Endothelial cell of umbilical vein (primary cell): ENCODE results near the gene RETSAT. TPM values are rescaled to one million over a fixed set of nuclear protein-coding genes. Genes with fewer than 3 reads are reported as not detected.

Experiments
- BruUV-seq: library from RNA; stranded (reverse); fragments of 400-500 nt; replicated peaks from 2 replicates; lab custom pipeline; 2021; lab: Mats Ljungman, UMichigan
- CTCF ChIA-PET: fragments of 300-600, 350-600 bp; sonication (Branson Sonifier 250); formaldehyde crosslinking; loops from one replicate; lab custom pipeline; 2021; ENCODE audit warnings: antibody characterized with exemption, inconsistent platforms; lab: Charles Lee
- POLR2A ChIA-PET: fragments of 300-600, 350-600 bp; sonication (Branson Sonifier 250); formaldehyde crosslinking; loops from one replicate; lab custom pipeline; 2021; ENCODE audit warnings: antibody characterized with exemption, inconsistent platforms; lab: Charles Lee
- DNase-seq: peaks from one replicate; pipeline ENCODE4 v3.0.0-alpha.2; 2011; ENCODE audit warnings: low read depth, low spot score
- FAIRE-seq: peaks from 2 replicates; lab custom pipeline; 2011; peaks lifted over from hg19 to GRCh38; lab: Jason Lieb, UNC
- H2AFZ ChIP-seq: 2 replicates; pipeline ENCODE4 v1.6.0; 2012; ENCODE audit warnings: low read depth, low read length, control low read depth, inconsistent platforms
- H3K27ac ChIP-seq: 2 replicates; pipeline ENCODE4 v1.5.1; 2011; ENCODE audit warnings: low read depth, mild to moderate bottlenecking, control low read depth, low read length, moderate library complexity; ENCODE audit not compliant: insufficient read depth
- H3K27me3 ChIP-seq, 2 experiments: 2 replicates each; pipeline versions ENCODE4 v1.6.0 to v1.6.1; 2011; ENCODE audit warnings: low read length in 2 of 2, mixed read lengths in 1 of 2; ENCODE audit not compliant: control insufficient read depth in 2 of 2, insufficient read depth in 2 of 2
- H3K36me3 ChIP-seq, 2 experiments: 2 replicates in 1 of 2; 3 replicates in 1 of 2; pipeline ENCODE4 v1.5.1; 2011; ENCODE audit warnings: low read length in 2 of 2, mild to moderate bottlenecking in 1 of 2, moderate library complexity in 1 of 2; ENCODE audit not compliant: control insufficient read depth in 2 of 2, insufficient read depth in 2 of 2; ENCODE audit errors: extremely low read depth in 1 of 2
- H3K4me1 ChIP-seq: 3 replicates; pipeline ENCODE4 v1.5.1; 2011; ENCODE audit warnings: mild to moderate bottlenecking, low read length; ENCODE audit not compliant: control insufficient read depth, insufficient read depth; ENCODE audit errors: extremely low read depth
- H3K4me2 ChIP-seq: 2 replicates; pipeline ENCODE4 v1.6.1; 2011; ENCODE audit warnings: low read length, control low read depth, mixed read lengths; ENCODE audit not compliant: insufficient read depth
- H3K4me3 ChIP-seq, 3 experiments: fragments of 200-600 bp in 1 of 3; sonication (generic), shearing (Covaris generic) in 1 of 3; replicated peaks in 1 of 3; 2 replicates each; pipeline ENCODE4 v1.5.1; 2011 to 2016; ENCODE audit warnings: control low read depth in 3 of 3, low read length in 3 of 3, mild to moderate bottlenecking in 2 of 3, inconsistent platforms in 1 of 3, low read depth in 1 of 3, moderate library complexity in 1 of 3; ENCODE audit not compliant: insufficient read depth in 1 of 3
- H3K79me2 ChIP-seq: 2 replicates; pipeline ENCODE4 v1.6.0; 2012; ENCODE audit warnings: low read length, inconsistent platforms; ENCODE audit not compliant: control insufficient read depth, insufficient read depth
- H3K9ac ChIP-seq: replicated peaks from 2 replicates; pipeline ENCODE3; 2011; ENCODE audit warnings: low read length, control low read depth; ENCODE audit not compliant: insufficient read depth; ENCODE audit errors: extremely low read depth
- H3K9me1 ChIP-seq: replicated peaks from 3 replicates; pipeline ENCODE4 v1.6.0; 2011; ENCODE audit warnings: mild to moderate bottlenecking, low read length; ENCODE audit not compliant: control insufficient read depth, insufficient read depth; ENCODE audit errors: extremely low read depth
- H3K9me3 ChIP-seq: replicated peaks from 2 replicates; pipeline ENCODE4 v1.5.1; 2012; ENCODE audit warnings: low read length, inconsistent platforms; ENCODE audit not compliant: control insufficient read depth, insufficient read depth
- H4K20me1 ChIP-seq: replicated peaks from 2 replicates; pipeline ENCODE3; 2011; ENCODE audit warnings: mild to moderate bottlenecking, low read length; ENCODE audit not compliant: control insufficient read depth, insufficient read depth; ENCODE audit errors: extremely low read depth
- EZH2 ChIP-seq: IDR thresholded peaks from 2 replicates; pipeline ENCODE4 v1.6.1; 2012; ENCODE audit warnings: borderline replicate concordance, low read depth, mild to moderate bottlenecking, moderate library complexity, low read length, inconsistent platforms; ENCODE audit not compliant: severe bottlenecking
- FOS ChIP-seq: IDR thresholded peaks from 2 replicates; pipeline ENCODE4 v1.6.1; 2011; ENCODE audit warnings: mild to moderate bottlenecking, low read length, moderate library complexity, borderline replicate concordance; ENCODE audit not compliant: insufficient read depth
- GATA2 ChIP-seq: IDR thresholded peaks from 2 replicates; pipeline ENCODE4 v1.7.0; 2011; ENCODE audit warnings: low read depth, mild to moderate bottlenecking, moderate library complexity, mixed read lengths, low read length; ENCODE audit not compliant: insufficient read length, insufficient read depth
- JUN ChIP-seq: IDR thresholded peaks from 2 replicates; pipeline ENCODE4 v1.6.1; 2011; ENCODE audit warnings: borderline replicate concordance, low read depth; ENCODE audit not compliant: insufficient read length, insufficient read depth
- MAX ChIP-seq: IDR thresholded peaks from 2 replicates; pipeline ENCODE4 v1.6.1; 2011; ENCODE audit not compliant: insufficient read depth, insufficient read length
- MYC ChIP-seq: IDR thresholded peaks from one replicate; pipeline ENCODE4 v1.6.1; 2011; ENCODE audit warnings: mild to moderate bottlenecking, low read depth, low read length
- POLR2A ChIP-seq: IDR thresholded peaks from 2 replicates; pipeline ENCODE4 v1.6.1; 2012; ENCODE audit warnings: low read depth, mild to moderate bottlenecking, control low read depth, low read length
- POLR2AphosphoS5 ChIP-seq: IDR thresholded peaks from 2 replicates; pipeline ENCODE4 v1.6.1; 2012; ENCODE audit warnings: low read depth, mild to moderate bottlenecking, control low read depth, low read length, moderate library complexity; ENCODE audit not compliant: insufficient read depth
- dilution Hi-C: fragments of 300-500 bp; cut with MboI; formaldehyde crosslinking; loops from one replicate; pipeline ENCODE4 v1.15.0; 2019; ENCODE audit warnings: low sequenced_read_pairs; ENCODE audit not compliant: extremely low pct_ligation_motif_present
- intact Hi-C: fragments of 100-400 bp; cut with micrococcal nuclease; formaldehyde crosslinking; loops from one replicate; pipeline ENCODE4 v1.10.0; 2022
- polyA plus RNA-seq, 4 experiments: library from polyadenylated mRNA; depleted of rRNA in 3 of 4; stranded (reverse) in 3 of 4; unstranded in 1 of 4; fragments of >200 nt; gene quantifications; 2 replicates each; pipeline versions ENCODE4 v1.2.1 to v1.2.3, GENCODE V29; 2011 to 2012; ENCODE audit warnings: missing spikeins in 1 of 4
- total RNA-seq: library from RNA; stranded (reverse); gene quantifications from 2 replicates; pipeline ENCODE4 v1.2.3, GENCODE V29; 2021
- TF ChIP-seq, protein P1 (sequence below), 2 donors: IDR thresholded peaks; 1 replicate in 1 of 2; 2 replicates in 1 of 2; pipeline ENCODE4 v1.5.1; 2011; ENCODE audit warnings: low read length in 2 of 2, mild to moderate bottlenecking in 2 of 2, moderate library complexity in 2 of 2, control low read depth in 1 of 2, inconsistent platforms in 1 of 2, low read depth in 1 of 2; ENCODE audit not compliant: insufficient read depth in 1 of 2; ENCODE audit errors: extremely low read depth in 1 of 2

RETSAT gene
- total and polyA plus RNA-seq, 2 donors (not counting 3 experiments of a cell fraction or from before 2014, with no cell fraction given) = 43.8 to 59.1 TPM

DNA sequence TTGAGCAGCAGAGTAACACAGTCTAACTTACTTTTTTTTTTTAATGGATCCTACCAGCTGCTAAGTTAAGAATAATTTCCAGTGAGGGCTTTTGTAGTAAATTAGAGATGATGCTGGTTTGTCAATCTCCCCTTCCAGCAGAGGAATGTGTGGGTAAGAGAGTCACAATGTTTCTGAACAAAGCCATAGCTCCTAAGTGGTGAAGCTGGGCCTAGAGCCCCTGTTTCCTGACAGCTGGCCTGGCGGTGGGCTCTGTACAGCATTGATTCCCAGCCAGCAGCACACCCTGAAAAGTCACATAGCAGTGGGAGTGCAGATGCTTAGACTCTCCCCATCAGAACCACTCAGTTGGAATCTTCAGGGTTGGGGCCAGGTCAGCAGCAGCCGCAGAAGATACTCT lies 31.4 kb upstream of the RETSAT start:
- H3K9ac ChIP-seq = no peak overlapping the region
- no peaks in the 10 kb centered on the region for H3K27me3 ChIP-seq
- H3K4me2 ChIP-seq = no peak overlapping the region
- CTCF ChIA-PET = no interaction called here
- FAIRE-seq = no peak
- no peaks in the 10 kb centered on the region for H3K9me3 ChIP-seq
- dilution Hi-C loops = no loop called here
- TF ChIP-seq FOS (no peak), MYC (no peak), EZH2 (no peak), GATA2 (no peak), POLR2A (no peak), POLR2AphosphoS5 (no peak), MAX (no peak), JUN (no peak)
- TF ChIP-seq, protein P1, sequence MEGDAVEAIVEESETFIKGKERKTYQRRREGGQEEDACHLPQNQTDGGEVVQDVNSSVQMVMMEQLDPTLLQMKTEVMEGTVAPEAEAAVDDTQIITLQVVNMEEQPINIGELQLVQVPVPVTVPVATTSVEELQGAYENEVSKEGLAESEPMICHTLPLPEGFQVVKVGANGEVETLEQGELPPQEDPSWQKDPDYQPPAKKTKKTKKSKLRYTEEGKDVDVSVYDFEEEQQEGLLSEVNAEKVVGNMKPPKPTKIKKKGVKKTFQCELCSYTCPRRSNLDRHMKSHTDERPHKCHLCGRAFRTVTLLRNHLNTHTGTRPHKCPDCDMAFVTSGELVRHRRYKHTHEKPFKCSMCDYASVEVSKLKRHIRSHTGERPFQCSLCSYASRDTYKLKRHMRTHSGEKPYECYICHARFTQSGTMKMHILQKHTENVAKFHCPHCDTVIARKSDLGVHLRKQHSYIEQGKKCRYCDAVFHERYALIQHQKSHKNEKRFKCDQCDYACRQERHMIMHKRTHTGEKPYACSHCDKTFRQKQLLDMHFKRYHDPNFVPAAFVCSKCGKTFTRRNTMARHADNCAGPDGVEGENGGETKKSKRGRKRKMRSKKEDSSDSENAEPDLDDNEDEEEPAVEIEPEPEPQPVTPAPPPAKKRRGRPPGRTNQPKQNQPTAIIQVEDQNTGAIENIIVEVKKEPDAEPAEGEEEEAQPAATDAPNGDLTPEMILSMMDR (IDR thresholded peaks at IDR 0.05; ENCODE audit: extremely low read depth in 1 of 2, insufficient read depth in 1 of 2, low read depth in 1 of 2, low read length in 2 of 2) = no peak
- no peaks in the 10 kb centered on the region for H3K9me1 ChIP-seq
- no peak for DNase-seq
- no peaks in the 10 kb centered on the region for H3K79me2 ChIP-seq
- H2AFZ ChIP-seq = no peak overlapping the region
- H3K4me3 ChIP-seq = no peak overlapping the region
- no peak overlapping the region for H3K27ac ChIP-seq
- H3K4me1 ChIP-seq = no peaks in the 10 kb centered on the region
- BruUV-seq = no TSS peak
- intact Hi-C loops = no loop called here
- no peaks in the 10 kb centered on the region for H4K20me1 ChIP-seq
- peaks cover 3 to 9% of the 10 kb centered on the region in 2 experiments for H3K36me3 ChIP-seq
- POLR2A ChIA-PET = no interaction called here
